ENCODE results near the gene FAM83E.

FAM83E gene

DNA sequence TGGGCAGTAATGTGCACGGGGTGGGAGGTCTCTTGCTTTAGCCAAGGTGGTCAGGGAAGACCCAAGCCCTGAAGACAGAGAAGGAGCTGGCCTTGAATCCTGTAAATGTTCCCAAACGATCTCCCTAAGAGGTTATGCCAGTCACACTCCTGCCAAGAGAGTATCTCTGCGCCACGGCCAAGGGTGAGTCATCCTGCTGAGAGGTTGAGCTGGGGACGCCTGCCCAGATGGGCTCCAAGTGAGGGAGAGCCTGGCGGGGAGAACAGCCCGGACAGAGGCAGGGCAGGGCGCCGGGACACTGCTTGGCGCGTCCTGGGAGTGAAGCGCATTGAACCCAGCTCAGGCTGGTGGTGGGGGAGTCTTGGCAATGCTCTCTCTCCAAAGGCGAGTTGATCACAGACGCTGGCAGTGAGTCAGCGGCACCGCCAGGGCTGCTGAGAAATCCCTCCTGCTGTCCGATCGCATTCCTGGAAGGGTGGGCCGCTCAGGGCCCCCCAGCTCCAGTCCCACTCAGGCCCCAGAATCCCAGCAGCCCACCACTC, 46.5 kb downstream of the FAM83E start:
- no peak for DNase-seq (ENCODE audit: low spot score)
- TF ChIP-seq, protein P1, sequence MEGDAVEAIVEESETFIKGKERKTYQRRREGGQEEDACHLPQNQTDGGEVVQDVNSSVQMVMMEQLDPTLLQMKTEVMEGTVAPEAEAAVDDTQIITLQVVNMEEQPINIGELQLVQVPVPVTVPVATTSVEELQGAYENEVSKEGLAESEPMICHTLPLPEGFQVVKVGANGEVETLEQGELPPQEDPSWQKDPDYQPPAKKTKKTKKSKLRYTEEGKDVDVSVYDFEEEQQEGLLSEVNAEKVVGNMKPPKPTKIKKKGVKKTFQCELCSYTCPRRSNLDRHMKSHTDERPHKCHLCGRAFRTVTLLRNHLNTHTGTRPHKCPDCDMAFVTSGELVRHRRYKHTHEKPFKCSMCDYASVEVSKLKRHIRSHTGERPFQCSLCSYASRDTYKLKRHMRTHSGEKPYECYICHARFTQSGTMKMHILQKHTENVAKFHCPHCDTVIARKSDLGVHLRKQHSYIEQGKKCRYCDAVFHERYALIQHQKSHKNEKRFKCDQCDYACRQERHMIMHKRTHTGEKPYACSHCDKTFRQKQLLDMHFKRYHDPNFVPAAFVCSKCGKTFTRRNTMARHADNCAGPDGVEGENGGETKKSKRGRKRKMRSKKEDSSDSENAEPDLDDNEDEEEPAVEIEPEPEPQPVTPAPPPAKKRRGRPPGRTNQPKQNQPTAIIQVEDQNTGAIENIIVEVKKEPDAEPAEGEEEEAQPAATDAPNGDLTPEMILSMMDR (IDR thresholded peaks at IDR 0.05; ENCODE audit: extremely low read depth, missing control alignments), result no peak

DNA sequence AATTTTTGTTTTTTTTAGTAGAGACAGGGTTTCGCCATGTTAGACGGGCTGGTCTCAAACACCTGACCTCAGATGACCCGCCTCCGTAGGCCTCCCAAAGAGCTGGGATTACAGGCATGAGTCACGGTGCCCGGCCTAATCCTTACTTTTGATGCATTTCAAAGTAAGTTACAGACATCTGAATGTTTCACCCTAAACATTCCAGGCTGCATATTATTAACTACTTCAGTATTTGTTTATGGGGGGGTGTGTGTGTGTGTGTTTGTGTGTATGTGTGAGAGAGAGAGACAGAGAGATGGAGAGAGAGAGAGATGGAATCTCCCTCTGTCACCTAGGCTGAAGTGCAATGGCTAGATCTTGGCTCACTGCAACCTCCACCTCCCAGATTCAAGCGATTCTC, 49.8 kb downstream of the FAM83E start:
- no peak for DNase-seq (ENCODE audit: low spot score)
- TF ChIP-seq, protein P1 (IDR thresholded peaks at IDR 0.05; ENCODE audit: extremely low read depth, missing control alignments), result no peak
